Nephron (organoid): ENCODE measurements around the gene SHISAL1.

Experiments used
- H3K27ac Mint-ChIP-seq, 3 experiments: 2 replicates each; pipeline ENCODE4 v1.8.0; 2020; ENCODE audit warnings: mixed read lengths in 3 of 3, mild to moderate bottlenecking in 2 of 3, moderate library complexity in 1 of 3
- H3K27me3 Mint-ChIP-seq: 2 replicates; pipeline ENCODE4 v1.8.0; 2021; ENCODE audit warnings: low read depth, mild to moderate bottlenecking, moderate library complexity, mixed read lengths
- H3K36me3 Mint-ChIP-seq: 2 replicates; pipeline ENCODE4 v1.8.0; 2020; ENCODE audit warnings: low read depth, mixed read lengths
- H3K4me1 Mint-ChIP-seq: 2 replicates; pipeline ENCODE4 v1.8.0; 2020; ENCODE audit warnings: mixed read lengths
- H3K4me3 Mint-ChIP-seq, 3 experiments: 2 replicates each; pipeline ENCODE4 v1.8.0; 2020; ENCODE audit warnings: mild to moderate bottlenecking in 3 of 3, mixed read lengths in 3 of 3, moderate library complexity in 2 of 3
- H3K9me3 Mint-ChIP-seq: 2 replicates; pipeline ENCODE4 v1.8.0; 2020; ENCODE audit warnings: mixed read lengths
- CTCF ChIP-seq, 3 experiments: fragments of 200-600 bp; sonication (generic); IDR thresholded peaks; one replicate each; pipeline ENCODE4 v1.5.0; 2021; ENCODE audit warnings: antibody characterized with exemption in 3 of 3; ENCODE audit not compliant: unreplicated experiment in 3 of 3

Gene SHISAL1

GRCh38 chr22:44298406-44299091 lies 14.2 kb downstream of the SHISAL1 start:
- Mint-ChIP-seq H3K4me3 (no peak overlapping the region), H3K27me3 (peaks cover 8% of the 10 kb centered on the region), H3K4me1 (peaks cover 10% of the 10 kb centered on the region), H3K9me3 (peaks cover 11% of the 10 kb centered on the region), H3K36me3 (peaks cover 7% of the 10 kb centered on the region), H3K27ac (no peak overlapping the region)
- no peak for TF ChIP-seq CTCF (IDR thresholded peaks at IDR 0.05; ENCODE audit: unreplicated experiment in 3 of 3)

GRCh38 chr22:44297470-44298061 lies 15.2 kb downstream of the SHISAL1 start:
- Mint-ChIP-seq H3K4me1 (peaks cover 14% of the 10 kb centered on the region), H3K9me3 (peaks cover 11% of the 10 kb centered on the region), H3K36me3 (peaks cover 7% of the 10 kb centered on the region), H3K27ac (no peak overlapping the region), H3K27me3 (peaks cover 8% of the 10 kb centered on the region), H3K4me3 (no peak overlapping the region)
- TF ChIP-seq CTCF (IDR thresholded peaks at IDR 0.05; ENCODE audit: unreplicated experiment in 3 of 3): no peak

GRCh38 chr22:44295406-44295805 lies 17.3 kb downstream of the SHISAL1 start:
- peaks cover 7% of the 10 kb centered on the region for H3K36me3 Mint-ChIP-seq
- H3K27me3 Mint-ChIP-seq: peaks cover 8% of the 10 kb centered on the region
- no peak for TF ChIP-seq CTCF (IDR thresholded peaks at IDR 0.05; ENCODE audit: unreplicated experiment in 3 of 3)
- no peak overlapping the region for H3K4me3 Mint-ChIP-seq
- no peak overlapping the region for H3K27ac Mint-ChIP-seq
- peaks cover 9% of the 10 kb centered on the region for H3K4me1 Mint-ChIP-seq
- H3K9me3 Mint-ChIP-seq: peaks cover 11% of the 10 kb centered on the region

GRCh38 chr22:44293876-44294275 lies 18.9 kb downstream of the SHISAL1 start:
- H3K9me3 Mint-ChIP-seq: peaks cover 11% of the 10 kb centered on the region
- no peak overlapping the region for H3K4me3 Mint-ChIP-seq
- H3K27ac Mint-ChIP-seq: peak overlapping the region in 1 of 3 experiments; percentile 19
- H3K36me3 Mint-ChIP-seq: peaks cover 7% of the 10 kb centered on the region
- H3K27me3 Mint-ChIP-seq: peaks cover under 1% of the 10 kb centered on the region
- peaks cover 16% of the 10 kb centered on the region for H3K4me1 Mint-ChIP-seq
- TF ChIP-seq CTCF (IDR thresholded peaks at IDR 0.05; ENCODE audit: unreplicated experiment in 3 of 3): no peak

- Mint-ChIP-seq H3K27ac (peak overlapping the region in 2 of 3 experiments; percentile 7 to 15), H3K27me3 (no peaks in the 10 kb centered on the region), H3K4me3 (no peak overlapping the region), H3K36me3 (peaks cover 7% of the 10 kb centered on the region), H3K9me3 (peaks cover 11% of the 10 kb centered on the region), H3K4me1 (peaks cover 20% of the 10 kb centered on the region)
- no peak for TF ChIP-seq CTCF (IDR thresholded peaks at IDR 0.05; ENCODE audit: unreplicated experiment in 3 of 3)
Observed at GRCh38 chr22:44293034-44293433, 19.7 kb downstream of the SHISAL1 start.

GRCh38 chr22:44292521-44292920 lies 20.2 kb downstream of the SHISAL1 start:
- Mint-ChIP-seq H3K36me3 (peaks cover 7% of the 10 kb centered on the region), H3K9me3 (peaks cover 11% of the 10 kb centered on the region), H3K27me3 (no peaks in the 10 kb centered on the region), H3K4me1 (peaks cover 20% of the 10 kb centered on the region), H3K27ac (peak overlapping the region in 1 of 3 experiments; percentile 7), H3K4me3 (no peak overlapping the region)
- TF ChIP-seq CTCF (IDR thresholded peaks at IDR 0.05; ENCODE audit: unreplicated experiment in 3 of 3): no peak
